ENCODE results near the gene CRADD.

Gene CRADD

DNA sequence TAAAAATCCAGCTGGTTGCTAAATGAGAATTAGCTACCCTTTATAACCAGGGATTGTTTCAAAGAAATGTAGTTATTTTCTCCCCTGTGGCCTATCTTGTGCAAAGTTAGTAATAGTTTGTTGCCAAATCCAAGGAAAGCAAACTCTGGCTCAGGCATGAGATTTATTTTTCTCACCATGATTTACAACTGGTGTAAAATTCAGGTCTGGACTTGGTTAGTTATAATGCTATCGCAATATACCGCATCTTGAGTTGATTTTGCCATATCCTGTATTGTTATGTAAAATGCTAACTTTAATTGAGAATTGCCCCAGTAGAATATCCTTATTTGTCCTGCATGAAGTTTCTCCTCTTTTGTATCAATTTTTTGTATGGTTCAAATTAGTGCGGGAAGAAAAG, 135.5 kb downstream of the CRADD start:
- no peak overlapping the region for H3K4me3 ChIP-seq (ENCODE audit: low read depth, low read length)
- no peak for DNase-seq (ENCODE audit: low read depth, low spot score)
- in situ Hi-C loops (cut with HindIII; ENCODE audit: low sequenced_read_pairs): no loop called here
- TF ChIP-seq, protein P1, sequence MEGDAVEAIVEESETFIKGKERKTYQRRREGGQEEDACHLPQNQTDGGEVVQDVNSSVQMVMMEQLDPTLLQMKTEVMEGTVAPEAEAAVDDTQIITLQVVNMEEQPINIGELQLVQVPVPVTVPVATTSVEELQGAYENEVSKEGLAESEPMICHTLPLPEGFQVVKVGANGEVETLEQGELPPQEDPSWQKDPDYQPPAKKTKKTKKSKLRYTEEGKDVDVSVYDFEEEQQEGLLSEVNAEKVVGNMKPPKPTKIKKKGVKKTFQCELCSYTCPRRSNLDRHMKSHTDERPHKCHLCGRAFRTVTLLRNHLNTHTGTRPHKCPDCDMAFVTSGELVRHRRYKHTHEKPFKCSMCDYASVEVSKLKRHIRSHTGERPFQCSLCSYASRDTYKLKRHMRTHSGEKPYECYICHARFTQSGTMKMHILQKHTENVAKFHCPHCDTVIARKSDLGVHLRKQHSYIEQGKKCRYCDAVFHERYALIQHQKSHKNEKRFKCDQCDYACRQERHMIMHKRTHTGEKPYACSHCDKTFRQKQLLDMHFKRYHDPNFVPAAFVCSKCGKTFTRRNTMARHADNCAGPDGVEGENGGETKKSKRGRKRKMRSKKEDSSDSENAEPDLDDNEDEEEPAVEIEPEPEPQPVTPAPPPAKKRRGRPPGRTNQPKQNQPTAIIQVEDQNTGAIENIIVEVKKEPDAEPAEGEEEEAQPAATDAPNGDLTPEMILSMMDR (IDR thresholded peaks at IDR 0.05; ENCODE audit: low read depth, low read length): no peak

DNA sequence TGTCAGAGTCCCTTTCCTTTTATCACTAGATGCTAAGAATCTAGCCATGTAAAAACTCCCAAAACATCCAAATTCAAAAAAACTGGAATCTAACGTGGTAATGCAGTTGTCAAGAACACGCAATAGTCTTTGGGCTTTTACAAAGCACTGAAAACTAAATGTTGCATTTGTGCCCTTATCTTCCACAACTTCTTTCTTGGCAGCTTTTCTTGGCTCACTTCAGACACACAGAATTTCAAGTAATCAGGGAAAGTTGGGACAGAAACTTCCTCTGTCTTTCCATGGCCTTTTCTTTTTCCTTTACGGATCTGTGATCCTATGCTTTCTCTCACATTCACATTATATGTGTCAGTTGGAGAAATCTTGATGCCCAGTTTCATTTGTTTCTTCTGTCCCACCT, 136.0 kb downstream of the CRADD start:
- DNase-seq (ENCODE audit: low read depth, low spot score): no peak
- in situ Hi-C loops (cut with HindIII; ENCODE audit: low sequenced_read_pairs): no loop called here
- TF ChIP-seq, protein P1 (IDR thresholded peaks at IDR 0.05; ENCODE audit: low read depth, low read length): no peak

DNA sequence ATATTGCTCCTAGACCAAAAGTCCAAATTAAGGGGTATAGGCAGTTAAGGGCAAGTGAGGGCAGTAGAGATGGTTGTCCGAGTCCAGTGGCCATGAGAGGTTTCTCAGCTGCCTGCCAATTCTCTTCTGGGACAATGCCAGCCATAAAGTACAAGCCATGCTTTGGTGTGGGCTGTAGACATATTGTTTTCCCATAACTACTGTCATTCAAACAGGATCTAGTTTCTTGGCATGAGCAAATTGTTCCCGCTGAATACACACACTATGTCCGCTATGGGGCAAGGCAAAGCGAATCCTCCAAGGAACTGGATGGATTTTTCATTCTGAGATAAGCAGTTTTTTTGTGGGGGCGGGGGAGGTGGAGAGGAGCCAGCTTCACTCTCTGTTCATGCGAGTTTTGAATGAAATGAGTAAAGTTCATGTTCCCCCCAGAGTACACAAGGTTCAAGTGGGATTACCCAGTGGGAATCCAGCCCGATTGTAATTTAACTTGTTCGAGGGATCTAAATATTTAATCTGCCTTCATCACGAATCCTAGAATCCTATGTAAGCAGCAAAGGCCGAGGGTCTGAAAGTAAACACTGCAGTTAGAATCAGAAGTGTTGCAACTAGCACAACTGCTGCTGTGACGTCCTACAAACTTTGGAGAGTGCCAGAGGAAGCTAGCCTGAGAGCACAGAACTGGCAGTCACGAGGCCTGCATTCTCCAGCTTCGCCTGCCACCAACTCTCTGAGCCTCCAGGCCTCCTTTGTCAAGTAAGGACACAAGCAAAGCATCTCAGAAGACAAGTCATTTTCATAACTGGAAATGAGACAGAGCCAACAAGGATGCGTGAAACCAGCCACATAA, 137.0 kb downstream of the CRADD start:
- in situ Hi-C loops (cut with HindIII; ENCODE audit: low sequenced_read_pairs): no loop called here
- no peak overlapping the region for H3K4me3 ChIP-seq (ENCODE audit: low read depth, low read length)
- DNase-seq (ENCODE audit: low read depth, low spot score): no peak
- TF ChIP-seq, protein P1 (IDR thresholded peaks at IDR 0.05; ENCODE audit: low read depth, low read length): no peak

More for the DNA sequence above, 136.0 kb downstream of the CRADD start:
- no peak overlapping the region for H3K4me3 ChIP-seq (ENCODE audit: low read depth, low read length)

DNA sequence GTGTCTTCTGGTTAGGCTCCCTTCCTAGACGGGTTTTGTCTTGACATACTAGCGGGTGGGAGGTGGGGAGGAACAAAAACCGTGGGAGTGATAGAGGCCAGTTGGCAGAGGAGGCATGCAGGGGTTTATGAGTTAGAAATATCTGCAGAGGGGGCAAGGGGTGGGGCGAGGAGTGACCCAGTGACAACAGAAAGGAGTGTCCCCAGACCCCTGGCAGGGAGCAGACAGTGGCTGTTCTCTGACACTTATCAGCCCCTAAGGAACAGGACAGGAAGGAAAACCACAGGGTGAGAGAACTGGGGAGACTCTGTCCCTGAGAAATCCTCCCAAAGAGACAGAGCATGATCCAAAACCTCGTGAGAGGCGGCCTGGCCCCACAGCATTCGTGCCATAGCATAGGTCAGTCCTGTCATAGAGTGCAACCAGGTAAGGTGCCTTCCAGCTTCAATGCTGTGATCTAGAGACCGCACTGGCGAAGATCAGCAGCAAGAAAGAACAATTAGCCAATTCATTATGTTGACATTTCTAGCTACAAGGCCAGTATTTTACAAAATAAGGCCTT, 141.4 kb downstream of the CRADD start:
- H3K4me3 ChIP-seq (ENCODE audit: low read depth, low read length): no peak overlapping the region
- no peak for DNase-seq (ENCODE audit: low read depth, low spot score)
- in situ Hi-C loops (cut with HindIII; ENCODE audit: low sequenced_read_pairs): no loop called here
- TF ChIP-seq, protein P1 (IDR thresholded peaks at IDR 0.05; ENCODE audit: low read depth, low read length): no peak

DNA sequence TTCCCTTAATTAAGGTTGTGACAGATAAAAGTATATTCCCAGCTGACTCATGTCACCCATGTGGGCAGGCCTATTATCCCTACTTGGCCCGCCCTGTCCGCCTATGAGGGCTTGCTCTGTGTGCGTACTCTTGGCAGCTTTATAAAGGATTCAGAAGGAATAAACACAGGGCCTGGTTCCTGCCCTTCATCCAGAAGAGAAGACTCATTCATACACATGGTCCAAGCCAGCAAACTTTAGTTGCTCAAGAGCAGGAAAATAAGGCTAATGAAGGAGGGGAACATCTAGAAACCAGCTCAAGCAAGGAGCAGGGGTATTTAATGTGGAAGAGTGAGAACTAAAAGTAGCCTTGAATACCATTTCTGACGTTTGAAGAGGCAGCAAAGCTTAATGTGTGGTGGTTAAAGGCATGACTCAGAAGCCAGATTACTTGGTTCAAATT, 141.9 kb downstream of the CRADD start:
- TF ChIP-seq, protein P1 (IDR thresholded peaks at IDR 0.05; ENCODE audit: low read depth, low read length): no peak
- H3K4me3 ChIP-seq (ENCODE audit: low read depth, low read length): no peak overlapping the region
- in situ Hi-C loops (cut with HindIII; ENCODE audit: low sequenced_read_pairs): no loop called here
- DNase-seq (ENCODE audit: low read depth, low spot score): peak; percentile 85

DNA sequence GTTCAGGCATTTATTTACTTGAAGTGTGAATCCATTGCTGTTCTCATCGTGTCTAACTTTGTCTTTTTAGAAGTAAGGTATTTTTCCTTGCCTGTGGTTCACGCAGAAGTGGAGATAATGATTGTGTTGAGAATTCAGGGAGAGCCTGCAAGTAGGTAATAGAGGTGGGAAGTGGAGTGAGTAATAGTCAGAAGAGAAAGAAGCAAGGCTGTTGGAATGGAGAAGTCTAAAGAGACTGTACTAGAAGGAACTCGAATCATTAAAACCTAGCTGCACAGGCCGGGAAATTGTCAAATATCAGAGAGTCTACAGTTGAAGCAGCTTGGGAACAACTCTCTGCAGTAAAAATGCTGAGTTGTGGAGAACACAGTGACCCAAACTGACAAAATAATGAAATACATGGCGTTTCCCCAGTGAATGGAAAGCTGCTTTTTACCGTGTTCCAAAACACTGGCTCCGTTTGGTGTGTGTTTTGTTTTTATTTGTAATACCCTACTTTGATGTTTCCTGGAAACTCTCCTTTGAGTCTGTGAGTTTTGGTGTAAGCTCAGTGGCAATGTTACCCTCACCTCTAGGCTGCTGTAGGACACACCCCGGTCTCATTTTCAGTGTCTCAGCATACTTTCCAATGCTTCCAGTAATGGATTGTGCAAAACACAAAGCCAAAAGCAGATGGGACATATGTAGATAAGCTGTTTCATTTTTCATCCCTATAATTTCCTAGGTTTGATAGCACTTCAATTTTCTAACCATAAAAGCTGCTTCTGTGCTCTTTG, 146.6 kb downstream of the CRADD start:
- DNase-seq (ENCODE audit: low read depth, low spot score): no peak
- in situ Hi-C loops (cut with HindIII; ENCODE audit: low sequenced_read_pairs): no loop called here
- no peak overlapping the region for H3K4me3 ChIP-seq (ENCODE audit: low read depth, low read length)
- TF ChIP-seq, protein P1 (IDR thresholded peaks at IDR 0.05; ENCODE audit: low read depth, low read length): no peak

Measured in astrocyte of the spinal cord (primary cell).